ENCODE results near the gene NRIP1.

NRIP1 gene

DNA sequence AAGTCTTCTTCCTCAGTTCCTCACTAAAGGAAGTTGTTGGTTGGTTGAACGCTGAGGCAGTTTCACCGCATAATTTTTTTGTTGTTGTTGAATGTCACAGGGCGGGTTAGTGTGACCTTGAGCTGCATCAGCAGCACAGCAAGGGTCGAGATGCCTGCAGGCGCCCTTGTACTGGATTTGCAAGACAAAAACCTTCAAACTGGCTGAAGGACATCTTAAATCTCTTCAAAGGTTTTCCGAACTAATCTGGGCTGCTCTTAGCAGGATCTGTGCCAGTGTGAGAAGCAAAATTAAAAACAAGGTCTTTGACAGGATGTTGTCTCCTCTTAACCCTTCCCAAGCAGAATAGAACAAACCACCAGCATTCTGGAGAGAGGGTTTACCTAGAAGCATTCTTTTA lies 59.4 kb downstream of the NRIP1 start:
- DNase-seq: no peak

DNA sequence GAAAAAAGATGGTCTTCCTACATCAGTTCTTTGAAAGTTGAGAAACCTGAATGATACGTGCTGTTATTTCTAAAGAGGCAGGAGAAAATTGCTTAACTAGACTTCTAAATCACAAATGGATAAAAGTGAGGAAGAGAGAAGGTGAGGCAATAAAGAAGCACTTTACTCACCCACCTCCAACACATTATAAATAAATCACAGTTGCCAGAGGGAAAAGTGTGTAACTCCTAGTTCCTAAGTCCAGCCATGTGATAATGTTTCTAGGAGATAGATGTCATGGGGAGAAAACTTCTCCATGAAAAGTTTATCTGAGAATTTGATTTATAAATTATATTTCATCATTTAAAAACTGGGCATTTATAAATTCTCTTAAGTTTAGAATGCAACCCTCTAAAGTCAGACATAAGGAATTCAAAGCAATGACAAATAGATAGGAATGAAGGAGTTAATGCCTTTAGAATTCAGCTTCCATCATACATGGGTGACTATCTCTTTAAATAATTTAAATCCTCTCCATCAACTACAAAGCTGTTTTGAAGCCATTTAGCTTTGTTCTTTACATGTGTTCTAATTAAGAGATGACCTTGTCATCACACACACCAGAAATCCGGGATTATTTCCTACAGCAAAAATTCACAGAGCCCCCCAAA lies 60.0 kb downstream of the NRIP1 start:
- no peak for DNase-seq

DNA sequence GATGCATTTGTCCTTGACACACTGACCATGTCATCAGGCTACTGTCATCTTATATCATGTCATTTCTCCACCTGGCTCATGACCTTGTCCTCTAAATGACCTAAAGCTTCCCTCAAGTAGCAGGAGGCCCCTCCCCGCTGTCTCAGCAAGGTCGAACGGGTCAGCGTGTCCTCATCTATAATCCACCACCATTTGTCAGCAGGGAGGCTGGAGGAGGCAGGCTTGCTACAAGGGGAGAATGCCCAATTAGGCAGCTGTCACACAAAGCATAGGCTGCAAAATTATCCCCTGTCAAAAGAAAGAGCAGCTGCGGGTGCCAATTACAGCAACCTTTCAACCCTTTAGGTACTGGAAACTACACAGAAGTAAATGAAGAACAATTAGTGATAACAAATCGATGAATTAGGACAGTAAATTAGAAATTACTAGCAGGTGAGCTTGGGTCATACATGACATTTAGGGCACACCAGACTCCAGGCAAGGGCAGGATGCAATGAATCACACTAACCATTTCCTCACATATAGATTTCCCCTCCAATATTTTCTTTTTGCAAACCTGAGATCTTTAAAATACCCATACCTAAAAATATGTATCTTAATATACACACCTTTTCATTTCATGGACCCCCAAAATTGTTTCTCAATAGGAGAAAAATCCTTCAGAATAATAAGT lies 61.2 kb downstream of the NRIP1 start:
- peak; percentile 86 for DNase-seq

DNA sequence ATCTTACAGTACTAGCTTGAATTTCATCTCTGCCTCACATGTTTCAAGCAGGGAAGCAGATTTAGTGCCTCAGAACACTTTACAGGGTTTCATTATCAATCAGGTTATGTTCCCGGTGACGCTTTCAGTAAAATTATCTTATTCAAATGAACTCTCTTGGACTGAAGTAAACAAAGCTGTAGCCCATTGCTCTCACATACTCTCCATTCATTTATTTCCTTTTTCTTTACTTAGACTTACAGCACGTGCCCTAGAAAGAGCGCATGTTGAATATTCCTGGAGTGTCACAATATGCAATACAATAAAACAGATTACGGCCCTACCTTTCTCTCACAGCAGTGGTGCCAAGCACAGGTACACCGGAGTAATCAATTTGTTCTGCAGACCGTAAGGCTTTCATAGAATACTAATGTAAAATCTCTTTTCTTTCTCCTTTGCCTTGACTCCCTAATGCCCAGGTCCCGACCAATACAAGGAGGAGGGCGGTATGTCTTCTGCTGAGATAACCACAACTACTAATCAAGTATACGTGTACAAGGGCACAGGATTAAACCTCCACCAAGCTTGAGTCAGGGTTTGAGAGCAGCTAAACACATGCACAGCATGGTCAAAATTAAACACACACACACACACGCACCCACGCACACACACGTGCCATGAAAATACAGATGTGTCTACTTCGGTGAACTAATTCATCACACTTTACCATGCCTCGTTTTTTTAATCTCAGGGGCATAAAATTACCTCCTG lies 62.8 kb downstream of the NRIP1 start:
- peak; percentile 35 for DNase-seq

DNA sequence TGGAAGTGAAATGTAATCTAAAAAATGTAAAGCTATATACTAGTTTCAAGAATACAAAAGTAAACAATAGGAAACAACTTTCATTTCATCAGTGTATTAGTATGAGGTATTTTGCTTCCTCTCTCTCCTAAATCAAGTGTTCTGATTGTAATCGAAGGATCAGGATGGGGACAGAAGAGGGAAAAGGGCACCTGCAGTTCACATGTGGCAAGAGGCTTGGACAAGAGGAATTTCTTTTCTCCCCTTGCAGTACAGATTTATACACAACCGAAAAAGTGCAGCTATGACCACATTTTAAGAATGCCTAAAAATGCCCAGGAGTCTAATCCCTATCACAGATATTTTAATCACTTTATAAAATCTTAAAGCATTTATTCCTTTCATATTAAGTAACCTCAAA lies 63.7 kb downstream of the NRIP1 start:
- no peak for DNase-seq

DNA sequence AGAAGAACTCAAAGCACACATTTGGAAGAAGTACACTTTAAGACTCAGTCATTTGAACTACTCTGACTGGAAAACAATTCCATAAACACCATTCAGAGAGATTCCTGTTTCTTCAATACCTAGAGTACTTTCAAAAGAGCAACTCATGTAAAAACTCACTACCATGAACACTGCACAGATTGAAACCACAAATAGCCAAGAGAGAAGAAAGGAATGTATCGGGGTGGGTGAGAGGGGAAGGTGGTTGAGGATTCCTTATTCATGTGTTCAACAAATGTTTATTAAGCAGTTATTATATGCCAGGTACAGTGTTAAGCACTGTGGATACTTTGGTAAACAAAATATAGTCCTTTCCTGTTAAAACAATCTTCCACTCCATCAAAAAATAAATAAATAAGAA lies 64.7 kb downstream of the NRIP1 start:
- DNase-seq: no peak

DNA sequence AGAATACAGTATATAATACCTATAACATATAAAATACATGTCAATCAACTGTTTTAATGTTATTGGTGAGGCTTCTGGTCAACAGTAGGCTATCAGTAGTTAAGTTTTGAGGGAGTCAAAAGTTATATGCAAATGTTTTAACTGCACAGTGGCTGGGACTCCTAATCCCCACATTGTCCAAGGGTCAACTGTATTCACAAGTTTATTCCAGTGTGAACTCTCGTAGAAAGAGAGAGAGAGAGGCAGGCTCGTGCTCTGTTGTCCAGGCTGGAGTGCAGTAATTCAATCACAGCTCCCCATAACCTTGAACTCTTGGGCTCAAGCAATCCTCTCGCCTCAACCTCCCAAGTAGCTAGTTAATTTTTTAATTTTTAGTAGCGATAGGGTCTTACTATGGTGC lies 66.0 kb downstream of the NRIP1 start:
- DNase-seq: no peak

DNA sequence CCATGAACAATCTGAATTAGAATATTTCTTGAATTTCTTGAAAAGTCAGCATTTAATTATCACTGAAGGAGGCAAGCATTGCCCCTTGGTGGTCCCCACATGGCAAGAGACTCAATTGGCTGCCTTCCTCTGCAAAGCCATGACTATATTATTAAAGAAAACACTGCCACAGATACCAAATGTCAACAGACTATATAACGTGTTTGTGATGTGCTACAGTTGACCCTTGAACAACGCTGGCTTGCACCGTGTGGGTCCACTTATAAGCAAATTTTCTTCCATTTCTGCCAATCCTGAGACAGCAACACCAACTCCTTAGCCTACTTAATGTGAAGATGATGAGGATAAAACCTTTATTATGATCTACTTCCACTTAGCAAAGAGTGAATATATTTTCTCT lies 66.5 kb downstream of the NRIP1 start:
- no peak for DNase-seq

DNA sequence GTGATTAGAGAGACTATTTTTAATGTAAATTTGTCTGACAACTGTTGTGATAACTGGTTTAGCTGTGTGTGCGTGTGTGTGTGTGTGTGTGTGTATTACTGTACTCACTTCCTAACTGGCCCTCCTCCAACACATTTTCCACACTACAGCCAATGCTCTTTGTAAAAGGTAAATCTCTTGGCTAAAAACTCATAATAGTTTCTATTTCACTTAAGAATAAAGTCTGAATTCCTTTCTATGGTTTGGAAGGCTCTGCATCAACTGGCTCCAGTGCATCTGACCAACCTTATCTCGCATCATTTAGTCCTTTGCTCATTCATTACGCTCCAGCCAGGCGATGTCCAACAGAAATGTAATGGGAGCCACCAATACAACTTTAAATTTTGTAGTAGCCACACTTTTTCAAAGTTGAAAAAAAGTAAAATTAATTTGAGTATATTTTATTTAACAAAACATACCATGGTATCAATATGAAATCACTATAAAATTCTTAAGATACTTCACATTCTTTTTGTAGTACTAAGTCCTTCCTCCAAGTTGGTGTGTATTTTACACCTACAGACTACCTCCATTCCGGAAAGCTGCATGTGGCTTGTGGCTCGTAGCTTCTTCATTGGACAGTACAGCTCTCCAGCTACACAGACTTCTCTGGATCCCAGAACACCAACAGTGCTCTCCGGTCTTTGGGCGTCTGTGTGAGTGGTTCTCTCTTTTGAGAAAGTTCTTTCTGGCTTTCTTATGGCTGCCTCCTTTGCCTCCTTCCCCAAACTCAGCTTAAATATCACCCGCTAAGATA lies 68.9 kb downstream of the NRIP1 start:
- no peak for DNase-seq

DNA sequence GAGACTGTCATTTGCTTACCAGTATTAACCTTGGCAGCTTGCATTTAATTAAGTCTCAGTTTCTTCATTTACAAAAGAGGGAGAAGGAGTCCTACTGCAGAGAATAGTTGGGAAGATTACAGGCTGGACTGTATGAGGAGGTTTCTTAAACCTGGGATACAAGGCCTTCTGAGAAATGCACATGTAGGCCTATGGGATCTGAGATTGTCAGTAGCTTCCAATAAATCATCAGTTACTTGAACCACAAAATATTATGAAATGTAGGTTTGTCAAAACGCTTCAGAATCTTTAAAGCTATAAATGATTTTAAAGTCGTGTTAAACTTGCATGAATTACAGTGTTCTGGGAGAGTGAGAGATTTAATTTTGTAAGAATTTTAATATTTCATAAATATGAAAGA lies 69.6 kb downstream of the NRIP1 start:
- no peak for DNase-seq

DNA sequence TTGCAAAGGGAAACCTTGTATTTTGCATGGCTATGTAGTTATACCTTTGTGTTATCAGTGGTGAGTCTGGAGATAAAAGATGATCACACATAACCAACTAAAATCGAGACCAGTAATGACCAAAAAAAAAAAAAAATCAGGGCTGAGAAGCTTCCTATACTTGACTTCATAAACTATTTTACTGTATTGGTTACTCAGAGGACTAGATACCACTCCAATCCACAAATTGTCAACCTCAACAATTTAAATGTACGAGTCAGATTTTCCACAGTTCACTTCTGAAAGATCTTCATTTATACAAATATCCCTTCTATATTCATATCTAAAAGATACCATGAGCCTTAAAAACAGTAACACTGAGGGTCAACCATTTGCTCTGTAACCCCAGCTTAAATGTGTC lies 71.7 kb downstream of the NRIP1 start:
- no peak for DNase-seq

DNA sequence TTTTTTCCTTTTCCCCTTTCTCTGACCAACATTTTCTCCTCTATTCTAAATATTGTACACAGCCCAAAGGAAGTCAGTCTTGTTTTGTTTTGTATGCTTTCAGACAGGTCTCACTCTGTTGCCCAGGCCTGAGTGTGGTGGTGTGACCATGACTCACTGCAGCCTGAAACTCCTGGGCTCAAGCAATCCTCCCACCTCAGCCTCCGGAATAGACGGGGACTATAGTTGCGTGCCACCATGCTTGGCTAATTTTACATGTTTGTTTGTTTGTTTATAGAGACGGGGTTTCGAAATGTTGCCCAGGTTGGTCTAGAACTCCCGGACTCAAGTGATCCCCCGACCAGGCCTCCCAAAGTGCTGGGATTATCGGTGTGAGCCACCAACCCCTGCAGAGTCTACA lies 72.8 kb downstream of the NRIP1 start:
- no peak for DNase-seq

DNA sequence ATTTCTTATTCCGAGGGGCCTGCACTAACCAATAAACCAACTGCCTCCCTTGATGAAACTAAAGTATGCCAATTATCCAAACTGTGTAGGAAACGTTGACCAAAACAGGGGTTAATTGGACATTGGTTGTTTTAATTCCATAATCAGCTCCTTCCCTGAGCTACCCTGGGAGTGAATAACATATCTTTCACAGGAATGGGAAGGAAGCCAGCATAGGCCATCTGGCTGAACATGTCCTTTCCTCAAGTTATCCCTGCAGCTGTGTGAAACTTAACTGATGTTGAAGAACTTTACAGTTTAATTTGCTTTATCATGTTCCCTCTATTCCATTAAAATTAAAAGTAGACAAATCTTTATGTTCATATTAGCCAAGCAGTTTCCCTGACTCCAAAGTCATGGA lies 75.4 kb downstream of the NRIP1 start:
- no peak for DNase-seq

DNA sequence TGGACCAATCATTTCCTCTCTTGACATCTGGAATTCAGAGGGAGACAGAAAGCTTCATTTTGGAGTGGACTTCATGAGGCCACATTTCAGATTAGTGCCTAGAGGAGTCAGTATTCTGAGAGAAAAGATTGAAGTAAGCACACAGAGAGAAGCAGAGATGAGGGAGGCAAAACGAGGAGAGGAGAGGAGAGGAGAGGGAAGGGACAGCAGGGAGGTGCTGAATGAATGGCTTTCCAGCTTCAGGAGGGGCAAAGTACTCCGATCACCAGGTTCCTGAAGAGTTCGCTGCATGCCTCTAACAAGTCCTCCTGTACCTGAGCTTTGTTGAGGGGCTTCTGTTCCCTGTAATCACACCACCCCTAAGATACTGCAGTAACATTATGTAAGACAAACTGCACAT lies 76.0 kb downstream of the NRIP1 start:
- no peak for DNase-seq

DNA sequence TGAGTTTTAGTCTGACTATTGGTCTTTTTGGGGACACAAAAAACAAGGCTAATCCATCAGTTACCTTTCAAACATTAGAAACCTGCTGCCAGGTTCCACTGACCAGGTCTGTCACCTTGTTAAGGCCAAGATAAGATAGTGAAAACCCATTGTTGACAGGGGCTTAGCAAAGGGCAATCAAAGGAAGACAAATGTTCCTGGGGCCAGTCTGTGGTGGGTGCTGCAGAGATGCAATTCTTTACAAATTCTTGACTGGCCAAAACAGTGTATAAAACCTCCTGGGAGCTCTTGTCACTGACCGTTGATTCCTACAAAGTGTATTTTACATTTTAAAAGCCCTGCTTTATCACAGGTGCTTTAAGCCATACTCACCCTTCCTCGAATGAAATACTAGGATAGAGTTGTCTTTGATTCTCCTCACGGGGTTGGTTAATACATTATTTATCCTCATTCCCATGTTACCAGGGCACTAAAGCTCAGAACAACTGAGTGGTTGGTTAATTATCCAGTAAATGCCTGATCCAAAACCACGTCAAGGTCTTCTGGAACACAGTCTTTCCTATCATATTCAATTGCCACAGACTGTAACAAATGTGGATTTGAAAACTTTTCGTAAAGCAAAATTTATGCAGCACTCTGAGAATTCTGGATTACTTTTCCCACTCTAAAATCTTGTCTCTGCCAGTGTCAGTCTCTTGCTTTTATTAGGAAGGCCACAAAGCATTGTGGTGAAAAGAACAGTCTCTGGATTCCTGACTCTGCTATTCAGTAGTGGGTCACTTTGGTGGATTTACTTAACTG lies 77.2 kb downstream of the NRIP1 start:
- no peak for DNase-seq

DNA sequence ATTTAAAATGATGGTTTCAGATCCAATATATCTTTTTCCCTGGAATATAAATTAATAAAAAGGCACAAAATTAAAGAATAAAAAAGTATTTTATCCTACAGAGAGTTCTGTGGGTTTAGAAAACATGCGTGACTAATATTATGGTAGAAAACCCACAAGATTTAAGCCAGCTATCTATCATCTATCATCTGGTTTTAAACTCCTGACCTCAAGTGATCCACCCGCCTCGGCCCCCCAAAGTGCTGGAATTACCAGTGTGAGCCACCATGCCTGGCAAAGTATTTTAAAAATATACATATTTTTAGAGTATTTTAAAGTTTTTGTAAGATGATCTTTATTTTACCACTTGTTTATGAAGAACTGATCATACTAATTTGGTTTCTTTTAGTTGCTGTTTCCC lies 79.5 kb downstream of the NRIP1 start:
- no peak for DNase-seq

DNA sequence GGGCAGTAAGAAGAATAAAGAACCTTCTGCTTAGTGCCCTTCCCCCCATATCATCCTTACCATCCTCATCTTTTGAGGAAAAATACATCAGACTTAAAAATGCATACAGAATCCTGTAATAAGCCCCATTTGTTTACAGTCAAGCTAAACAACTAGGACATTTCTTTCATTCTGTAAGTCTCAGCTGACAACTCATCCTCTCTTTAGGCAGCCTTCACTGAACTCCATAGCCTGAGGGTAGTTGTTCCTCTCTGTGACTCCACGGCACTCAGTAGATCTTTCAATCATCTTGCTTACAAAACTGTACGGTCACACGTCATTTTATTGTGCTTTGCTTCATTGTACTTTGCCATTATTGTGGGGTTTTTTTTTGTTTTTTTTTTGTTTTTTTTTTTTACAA lies 82.5 kb downstream of the NRIP1 start:
- no peak for DNase-seq

DNA sequence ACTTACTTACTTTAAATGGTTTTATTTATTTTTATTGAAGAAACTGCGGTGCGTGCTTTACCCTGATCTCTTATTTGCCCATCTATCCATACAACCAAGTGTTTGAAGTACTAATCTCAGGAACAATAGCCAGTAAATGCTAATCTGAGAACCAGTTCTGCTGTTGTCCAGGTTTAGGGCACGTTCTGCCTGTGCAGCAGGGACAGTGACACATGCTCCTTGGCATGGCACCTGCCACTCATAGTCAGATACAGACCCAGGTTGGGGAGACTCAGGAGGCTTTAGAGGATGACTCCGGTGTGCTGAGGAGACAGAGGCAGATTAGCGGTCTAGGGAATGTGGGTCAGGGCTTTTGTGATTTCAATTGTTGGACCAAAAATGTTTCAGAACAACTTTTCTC lies 83.6 kb downstream of the NRIP1 start:
- DNase-seq: peak; percentile 65

DNA sequence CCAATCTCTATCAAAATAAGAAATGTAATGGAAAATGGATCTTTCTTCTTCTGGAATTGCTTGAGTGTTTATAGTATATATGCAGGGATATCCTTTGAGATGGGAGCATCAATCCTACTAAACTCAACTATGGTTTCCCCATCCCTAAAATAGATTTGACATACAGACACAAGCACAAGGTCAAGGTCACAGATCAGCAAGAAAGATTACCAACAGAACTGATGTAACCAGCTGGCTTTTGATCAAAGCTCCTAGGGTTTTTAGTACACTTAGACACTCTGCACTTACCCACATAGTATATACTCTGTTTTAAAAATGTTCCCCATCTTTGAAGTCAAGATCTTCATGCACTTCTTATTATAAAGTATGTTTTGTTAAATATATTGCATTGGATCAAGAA lies 85.5 kb downstream of the NRIP1 start:
- no peak for DNase-seq

DNA sequence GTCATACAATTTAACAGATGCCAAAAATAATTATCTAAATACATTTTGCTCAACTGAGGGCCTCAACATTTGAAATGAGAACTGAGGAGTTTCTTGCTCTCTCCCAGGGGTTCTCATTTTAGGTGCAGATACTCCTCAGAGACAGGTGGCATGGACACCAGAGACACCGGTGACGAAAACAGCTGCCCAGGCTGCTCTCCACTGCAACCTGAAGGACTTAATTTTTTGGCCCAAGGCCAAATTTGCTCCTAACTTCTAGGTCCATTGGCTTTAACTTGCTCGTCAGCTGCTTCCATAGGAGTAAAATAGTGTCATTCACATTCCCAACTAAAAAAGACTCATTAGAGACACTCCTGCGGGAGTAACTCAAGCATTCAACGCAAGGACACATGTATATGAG lies 87.0 kb downstream of the NRIP1 start:
- peak; percentile 43 for DNase-seq

DNA sequence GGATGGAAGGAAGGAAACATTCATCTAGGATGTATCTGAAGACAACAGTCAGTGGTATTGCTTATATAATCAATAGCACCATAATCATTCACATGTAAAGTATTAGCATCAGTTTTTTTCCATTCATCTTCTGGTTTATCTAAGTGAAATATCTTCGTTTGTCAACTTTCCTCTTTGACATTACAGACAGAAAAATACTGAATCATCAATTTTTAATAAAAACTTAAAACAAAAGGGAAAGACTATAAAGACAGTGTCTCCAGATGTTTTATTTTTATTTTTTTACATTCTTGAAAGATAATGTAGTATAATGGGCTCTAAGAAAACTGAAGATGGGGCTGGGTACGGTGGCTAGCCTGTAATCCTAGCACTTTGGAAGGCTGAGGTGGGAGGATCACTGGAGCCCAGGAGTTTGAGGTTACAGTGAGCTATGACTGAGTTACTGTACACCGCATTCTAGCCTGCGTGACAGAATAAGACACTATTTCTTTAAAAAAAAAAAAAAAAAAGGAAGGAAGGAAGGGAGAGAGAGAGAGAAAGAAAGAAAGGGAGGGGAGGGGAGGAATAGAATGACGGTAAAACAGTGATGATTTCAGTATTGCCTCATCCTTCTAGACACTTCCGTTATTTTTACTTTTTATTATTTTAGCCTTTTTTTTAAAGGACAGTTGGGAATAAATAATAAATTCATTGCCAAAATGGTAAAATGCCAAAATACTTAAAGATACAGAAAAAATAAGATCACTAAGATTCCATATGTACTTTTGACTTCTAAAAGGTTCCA lies 89.5 kb downstream of the NRIP1 start:
- DNase-seq: no peak

DNA sequence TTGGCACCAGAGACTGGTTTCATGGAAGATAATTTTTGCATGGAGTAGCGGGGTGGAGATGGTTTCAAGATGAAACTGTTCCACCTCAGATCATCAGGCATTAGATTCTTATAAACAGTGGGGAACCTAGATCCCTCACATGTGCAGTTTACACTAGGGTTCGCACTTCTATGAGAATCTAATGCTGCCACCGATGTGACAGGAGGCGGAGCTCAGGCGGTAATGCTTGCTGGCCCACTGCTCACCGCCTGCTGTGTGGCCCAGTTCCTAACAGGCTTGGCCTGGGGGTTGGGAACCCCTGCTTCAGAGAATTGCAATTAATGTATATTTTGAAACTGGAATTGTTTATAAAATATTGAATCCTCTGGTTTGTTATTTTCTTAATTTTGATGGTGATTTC lies 92.1 kb downstream of the NRIP1 start:
- no peak for DNase-seq

Measured in NCI-H774 (cell line).